Suppressor macrophage (primary cell): ENCODE data around the gene LRRTM3.

Source experiments
- DNase-seq, 4 experiments: peaks; one replicate each; pipeline ENCODE4 v3.0.0-alpha.2; 2020 to 2022

The LRRTM3 gene

GRCh38 chr10:66940965-66941364 is 15.1 kb downstream of the LRRTM3 start:
- no peak for DNase-seq

DNA sequence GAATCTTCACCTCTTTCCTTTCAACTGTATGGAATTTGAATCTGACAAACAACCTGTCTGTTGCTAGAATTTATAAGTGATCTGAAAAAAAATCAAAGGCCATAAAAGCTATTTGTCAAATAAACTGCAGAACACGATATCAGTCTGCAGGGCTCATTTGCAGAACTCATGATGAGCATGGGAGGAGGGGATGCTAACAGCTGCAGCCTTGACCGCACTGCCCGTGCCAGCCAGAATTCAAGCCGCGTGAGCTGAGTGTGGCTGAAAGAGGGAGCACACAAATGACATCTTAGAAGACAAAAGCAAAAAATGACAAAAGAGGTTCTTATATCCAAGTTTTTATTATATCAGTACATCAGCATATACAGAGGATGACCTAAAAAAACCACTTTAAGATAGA is 15.7 kb downstream of the LRRTM3 start:
- DNase-seq: no peak

- no peak for DNase-seq
Observed at GRCh38 chr10:66942407-66942806, 16.6 kb downstream of the LRRTM3 start.

GRCh38 chr10:66943590-66943989 is 17.8 kb downstream of the LRRTM3 start:
- DNase-seq: no peak

- no peak for DNase-seq
Observed at GRCh38 chr10:66951896-66952295, 26.1 kb downstream of the LRRTM3 start.

DNA sequence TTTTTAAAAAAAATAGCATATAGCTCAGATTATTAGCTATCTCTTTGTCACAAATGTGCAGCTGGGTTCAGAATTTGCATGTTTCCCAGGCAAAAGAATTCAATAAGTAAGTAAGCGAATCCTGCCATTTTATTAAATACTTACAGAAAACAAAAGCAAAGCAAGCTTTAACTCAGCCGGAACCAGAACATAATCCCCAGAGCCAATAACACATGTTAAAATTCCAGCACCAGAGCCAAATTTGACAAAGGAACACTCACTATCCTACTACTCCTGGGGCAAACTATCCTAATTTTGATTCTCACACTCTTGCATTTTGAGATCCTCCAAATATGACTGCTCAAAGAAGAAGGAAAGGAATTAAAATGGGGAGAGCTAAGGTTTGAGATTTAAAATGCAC is 32.6 kb downstream of the LRRTM3 start:
- DNase-seq: no peak

GRCh38 chr10:66964946-66965345 is 39.1 kb downstream of the LRRTM3 start:
- no peak for DNase-seq

DNA sequence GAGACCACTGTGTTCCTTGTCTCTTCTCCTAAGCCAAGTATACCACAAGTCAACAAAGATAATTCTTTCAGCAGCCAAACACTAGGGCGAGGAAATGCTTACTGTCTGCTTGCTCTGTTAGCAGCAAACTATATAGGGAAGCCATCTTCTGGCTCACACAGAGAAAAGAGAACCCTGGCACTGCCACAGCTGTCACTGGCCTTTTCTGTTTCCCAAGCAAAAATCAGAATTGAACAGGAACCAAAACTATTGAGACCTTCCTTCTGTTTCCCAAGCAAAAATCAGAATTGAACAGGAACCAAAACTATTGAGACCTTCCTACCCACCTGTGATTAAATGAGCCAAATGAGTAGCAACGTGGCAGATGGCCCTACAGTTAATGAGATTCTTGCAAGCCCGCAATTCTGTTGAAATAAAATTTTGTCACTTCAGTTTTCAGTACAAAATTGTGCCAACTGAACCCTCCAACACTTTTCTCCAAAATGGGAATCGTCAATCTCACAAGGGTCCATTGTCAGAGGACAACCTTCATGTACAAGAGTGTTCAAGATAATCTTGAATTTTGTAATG is 54.5 kb downstream of the LRRTM3 start:
- no peak for DNase-seq

GRCh38 chr10:66981361-66982052 is 55.7 kb downstream of the LRRTM3 start:
- no peak for DNase-seq

DNA sequence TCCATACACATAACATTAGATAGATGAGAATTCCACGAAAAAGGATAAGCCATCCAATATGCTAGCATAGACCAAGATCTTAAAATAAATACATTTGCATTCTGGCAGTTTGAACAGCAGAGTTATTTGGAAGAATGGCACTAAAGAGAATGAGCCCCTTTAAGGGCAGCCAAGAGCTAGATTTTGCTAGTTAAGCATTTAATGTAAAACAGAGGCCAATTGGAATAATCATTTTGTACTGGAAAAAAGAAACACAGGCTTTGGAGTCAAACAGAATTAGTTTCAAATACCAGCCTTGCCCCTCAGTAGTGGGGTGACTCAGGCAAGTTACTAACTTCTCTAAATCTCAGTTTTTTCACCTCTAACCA is 56.2 kb downstream of the LRRTM3 start:
- DNase-seq: no peak

DNA sequence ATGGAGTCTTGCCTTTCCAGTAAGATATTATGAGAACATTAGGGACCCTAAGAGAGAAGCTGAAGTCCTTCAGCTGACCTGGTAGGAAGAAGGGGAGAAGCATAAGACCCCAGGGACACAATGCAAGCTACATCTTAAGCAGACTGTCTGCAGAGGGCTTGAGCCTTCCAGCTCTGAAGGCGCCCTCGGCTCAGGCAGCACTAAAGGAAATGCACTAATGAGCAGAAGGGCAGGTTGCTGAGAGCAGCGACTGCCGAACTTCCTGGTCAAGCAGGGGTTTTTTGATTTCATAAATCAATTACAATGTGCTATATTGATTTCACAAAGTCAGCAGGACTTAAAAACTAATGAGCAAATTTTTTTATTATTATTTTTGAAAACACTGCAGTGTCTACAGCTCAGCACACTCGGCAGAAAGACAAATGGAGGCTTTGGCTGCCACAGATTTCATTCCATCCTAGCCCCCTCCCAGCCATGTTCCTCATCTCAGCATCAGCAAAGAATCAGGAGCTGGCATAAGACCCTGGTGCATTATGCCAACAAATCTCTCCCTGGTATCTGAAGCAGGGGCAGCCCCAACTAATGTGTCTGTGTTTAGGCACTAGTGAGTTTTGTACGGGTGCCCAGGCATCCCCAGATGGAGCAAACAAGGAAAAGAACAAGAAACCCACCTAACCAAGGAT is 57.1 kb downstream of the LRRTM3 start:
- no peak for DNase-seq

- no peak for DNase-seq
Observed at GRCh38 chr10:66983475-66983818, 57.6 kb downstream of the LRRTM3 start.

DNA sequence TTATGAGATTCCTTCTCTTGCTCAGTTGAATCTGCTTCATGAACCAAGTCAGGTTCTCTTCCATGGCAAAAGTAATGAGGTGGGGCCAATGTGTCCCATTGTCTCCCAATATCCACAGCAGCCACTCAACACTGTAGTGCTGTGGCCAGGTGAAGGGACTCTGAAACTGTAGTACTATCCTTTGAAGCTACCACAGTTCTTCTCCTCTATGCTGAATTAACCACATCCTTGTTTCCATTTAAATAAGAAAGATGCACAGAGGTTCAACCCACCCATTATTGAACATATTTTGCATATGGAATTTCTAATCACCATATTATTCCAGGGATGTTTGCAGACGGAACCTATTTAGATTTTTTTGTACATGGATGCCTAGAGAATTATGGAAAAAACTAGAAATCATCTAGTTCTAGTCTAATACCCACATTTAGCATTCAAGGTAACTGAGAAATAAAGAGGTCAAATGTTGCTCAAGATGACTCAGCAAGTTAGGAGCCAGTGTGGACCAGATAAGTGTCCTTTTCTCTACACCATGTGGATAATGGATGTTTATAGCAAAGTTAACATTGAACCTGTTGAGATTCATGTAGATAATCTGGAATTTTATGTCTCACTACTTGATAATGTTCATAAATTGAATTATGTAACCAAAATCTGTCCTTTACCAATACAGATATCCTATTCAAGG is 64.5 kb downstream of the LRRTM3 start:
- DNase-seq: no peak

- DNase-seq: no peak
Observed at GRCh38 chr10:66996996-66997395, 71.2 kb downstream of the LRRTM3 start.

DNA sequence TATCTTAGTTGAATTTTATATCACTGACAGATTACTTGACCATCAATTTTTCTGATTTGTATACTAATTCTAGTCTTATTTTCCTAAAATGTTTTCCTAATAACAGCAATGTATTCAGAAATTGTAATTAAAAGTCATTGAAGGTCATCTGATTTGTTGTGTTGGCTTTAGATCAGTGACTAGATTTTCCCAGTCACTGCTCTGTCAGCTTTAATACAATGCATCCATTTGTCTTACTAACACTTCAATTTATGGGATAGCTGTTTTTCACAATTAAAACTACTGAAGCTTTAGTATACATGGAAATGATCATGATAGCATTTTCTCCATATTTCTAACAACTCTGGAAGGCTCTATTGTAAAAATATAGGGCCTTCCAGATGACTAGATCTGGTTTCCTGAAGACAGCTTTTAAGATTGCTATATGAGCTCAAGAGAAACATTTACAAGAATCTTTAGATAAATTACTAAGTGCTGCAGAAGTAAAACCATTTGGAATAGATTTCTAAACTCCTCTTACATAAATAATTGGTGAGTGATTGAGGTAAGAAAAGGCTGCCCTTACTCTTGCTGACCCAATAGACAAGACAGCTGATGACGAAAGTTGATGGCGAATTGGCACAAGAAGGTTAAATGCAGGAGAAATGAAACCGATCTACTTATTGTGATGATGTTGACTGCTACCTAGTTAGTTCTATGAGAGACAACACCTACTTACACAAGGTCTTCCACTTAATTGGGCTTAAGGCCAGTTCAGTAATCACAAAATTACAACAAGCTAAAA is 74.1 kb downstream of the LRRTM3 start:
- no peak for DNase-seq

DNA sequence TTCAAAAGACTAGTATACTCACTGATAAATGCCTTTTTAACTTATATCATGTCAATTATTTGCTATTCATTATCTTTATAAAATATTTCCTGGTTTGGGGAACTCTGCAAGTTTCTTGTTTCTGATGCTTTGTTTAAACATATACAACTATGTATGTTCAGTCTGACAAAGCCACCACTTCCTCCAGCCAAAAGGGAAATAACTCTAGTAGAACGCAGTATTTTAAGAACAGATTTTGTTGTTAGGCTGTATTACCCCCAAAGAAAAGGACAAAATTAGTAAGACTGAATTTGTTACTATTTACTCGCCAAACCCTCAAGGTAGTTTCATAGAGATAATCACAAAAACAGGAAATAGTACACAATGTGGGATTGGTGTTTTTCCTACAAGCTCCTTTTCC is 78.9 kb downstream of the LRRTM3 start:
- no peak for DNase-seq

GRCh38 chr10:67005981-67006380 is 80.1 kb downstream of the LRRTM3 start:
- no peak for DNase-seq

GRCh38 chr10:67011480-67011879 is 85.6 kb downstream of the LRRTM3 start:
- no peak for DNase-seq

DNA sequence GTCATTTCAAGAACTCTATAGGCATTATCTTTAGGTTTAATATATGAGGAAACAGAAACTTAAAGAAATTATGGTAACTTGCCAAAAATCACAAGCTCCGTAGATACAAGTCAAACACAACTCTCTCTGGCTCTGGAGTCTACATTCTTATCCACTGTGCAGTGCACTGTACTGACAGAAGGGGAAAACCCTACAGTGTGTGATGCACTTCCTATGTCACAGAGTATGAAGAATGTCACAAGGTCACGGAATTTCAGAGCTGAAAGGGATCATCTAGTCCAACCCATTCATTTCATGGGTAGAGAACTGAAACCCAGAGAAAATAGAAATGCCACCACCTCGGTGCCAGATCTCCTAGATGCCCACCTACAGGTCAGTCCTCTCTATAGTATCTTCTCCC is 86.1 kb downstream of the LRRTM3 start:
- DNase-seq: no peak

- DNase-seq: peak in 1 of 4 experiments; percentile 5
Observed at GRCh38 chr10:67015225-67015624, 89.4 kb downstream of the LRRTM3 start.

DNA sequence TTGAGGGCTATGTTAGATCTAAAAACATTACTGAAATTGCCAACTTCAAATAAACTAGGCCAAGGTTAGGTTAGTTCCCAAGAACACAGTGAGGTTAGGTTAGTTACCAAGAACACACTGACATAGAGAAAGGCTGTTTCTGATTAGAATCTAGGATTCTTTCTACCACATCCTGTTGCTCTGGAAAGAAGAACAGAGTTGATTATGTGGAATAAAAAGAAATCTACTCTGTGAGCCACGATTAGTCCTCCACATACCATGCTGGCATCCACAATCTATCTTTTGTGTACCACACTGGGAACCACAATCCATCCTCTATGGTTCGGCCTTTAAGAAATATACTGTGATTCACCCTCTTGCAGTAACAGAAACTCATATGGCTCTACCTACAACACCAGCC is 91.4 kb downstream of the LRRTM3 start:
- no peak for DNase-seq

DNA sequence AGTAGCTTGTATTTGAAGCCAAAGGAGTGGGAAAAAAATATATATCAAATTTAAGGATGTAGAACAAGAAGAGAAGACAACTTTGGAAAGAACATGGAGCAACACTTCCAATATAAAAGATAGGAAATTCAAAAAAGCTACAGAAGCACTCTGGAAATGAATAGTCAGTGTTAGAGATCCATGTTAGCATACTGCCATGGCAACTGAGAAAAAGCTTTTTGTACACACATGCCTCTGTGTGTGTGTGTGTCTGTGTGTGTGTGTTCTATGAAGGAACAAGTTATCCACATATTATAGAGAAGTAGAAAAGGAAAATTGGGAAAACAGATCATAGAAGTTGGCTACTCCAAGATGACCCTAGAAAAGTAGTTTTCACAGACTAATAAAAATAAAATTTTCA is 96.3 kb downstream of the LRRTM3 start:
- no peak for DNase-seq

GRCh38 chr10:67033878-67034277 is 108.0 kb downstream of the LRRTM3 start:
- no peak for DNase-seq
